ENCODE results near the gene UBLCP1. TPM values are rescaled to one million over a fixed set of nuclear protein-coding genes. Genes with fewer than 3 reads are reported as not detected.

The UBLCP1 gene
- total and polyA plus RNA-seq, 2 of the 8 experiments (the other 6 are each of a cell fraction or from before 2014, with no cell fraction given), result 13.0 to 40.9 TPM

GRCh38 chr5:159313197-159313596 lies 50.1 kb downstream of the UBLCP1 start:
- Histone ChIP-seq H3K9ac (replicated peaks in 1 of 4; ENCODE audit: extremely low read depth in 1 of 4, low read depth in 3 of 4, low read length in 3 of 4) (no peak overlapping the region), H3K4me3 (ENCODE audit: extremely low read depth in 1 of 4, insufficient read depth in 2 of 4, low read depth in 3 of 4, low read length in 4 of 4) (no peak overlapping the region), H2BK20ac (ENCODE audit: low read length) (no peak overlapping the region), H2AK5ac (ENCODE audit: low read depth, low read length) (no peak overlapping the region), H3K27ac (ENCODE audit: low read depth, low read length) (no peak overlapping the region), H4K91ac (replicated peaks; ENCODE audit: insufficient read length, low read length) (no peak overlapping the region), H2BK120ac (replicated peaks; ENCODE audit: low read depth, low read length) (no peak overlapping the region), H3K79me2 (ENCODE audit: control insufficient read depth in 1 of 2, insufficient read depth in 2 of 2, low read length in 2 of 2) (no peaks in the 10 kb centered on the region), H2BK12ac (ENCODE audit: low read depth, low read length) (no peak overlapping the region), H3K56ac (replicated peaks; ENCODE audit: insufficient read length, low read depth, low read length) (no peak overlapping the region), H2BK5ac (ENCODE audit: low read depth, low read length) (no peak overlapping the region), H3K27me3 (replicated peaks in 1 of 4; ENCODE audit: control insufficient read depth in 3 of 4, extremely low read depth in 1 of 4, insufficient read depth in 3 of 4, low read length in 3 of 4) (peaks cover 0 to 14% (median 12%) of the 10 kb centered on the region in 4 experiments; a peak in 5 of 7 replicates), H3K23ac (ENCODE audit: insufficient read length) (no peak overlapping the region), H3K18ac (ENCODE audit: extremely low read depth, low read length) (no peak overlapping the region), H3K4ac (replicated peaks; ENCODE audit: insufficient read length, low read depth, low read length) (no peak overlapping the region), H3K36me3 (ENCODE audit: control insufficient read depth in 2 of 4, insufficient read depth in 4 of 4, low read length in 3 of 4) (no peaks in the 10 kb centered on the region), H4K8ac (ENCODE audit: extremely low read depth, insufficient read depth, low read length) (no peak overlapping the region), H3K14ac (ENCODE audit: insufficient read length) (no peak overlapping the region), H3K4me1 (replicated peaks in 1 of 4; ENCODE audit: control insufficient read depth in 3 of 4, insufficient read depth in 4 of 4, low read length in 3 of 4) (peaks cover 0 to 2% (median under 1%) of the 10 kb centered on the region in 4 experiments; a peak in 3 of 7 replicates), H3K9me3 (ENCODE audit: insufficient read depth in 2 of 2, low read depth in 1 of 2, low read length in 1 of 2) (no peaks in the 10 kb centered on the region), H3K23me2 (ENCODE audit: low read depth, low read length) (no peaks in the 10 kb centered on the region), H4K20me1 (replicated peaks in 1 of 2; ENCODE audit: control insufficient read depth in 1 of 2, insufficient read depth in 2 of 2, low read length in 2 of 2) (no peaks in the 10 kb centered on the region), H3K79me1 (ENCODE audit: low read depth, low read length) (no peaks in the 10 kb centered on the region), H2BK15ac (ENCODE audit: low read length) (no peak overlapping the region), H4K5ac (ENCODE audit: insufficient read length, low read depth, low read length) (no peak overlapping the region), H2AFZ (ENCODE audit: low read length) (no peak overlapping the region), H3K4me2 (ENCODE audit: insufficient read depth in 1 of 2, low read depth in 2 of 2, low read length in 2 of 2) (no peak overlapping the region)
- ChIA-PET POLR2A (ENCODE audit: partially characterized antibody) (no interaction called here), CTCF (ENCODE audit: partially characterized antibody) (interaction anchor here (0.5 to 2.2 kb wide), 3 partner anchors 12 to 1355 kb away, joined by 3 to 8 read pairs (median 3); no protein-coding TSS in a partner anchor)
- FAIRE-seq (no peak), DNase-seq (ENCODE audit: low read depth in 1 of 2, low spot score in 2 of 2) (no peak)
- no peak for TF ChIP-seq GTF2F1 (IDR thresholded peaks at IDR 0.05; ENCODE audit: borderline replicate concordance, low read depth, low read length)
- no peak for TF ChIP-seq EZH2 (IDR thresholded peaks at IDR 0.05; ENCODE audit: low read depth, low read length, severe bottlenecking)
- no peak for TF ChIP-seq BRCA1 (IDR thresholded peaks at IDR 0.05; ENCODE audit: low read depth, low read length)
- no peak for TF ChIP-seq KDM4A (IDR thresholded peaks at IDR 0.05; ENCODE audit: low read depth, low read length, severe bottlenecking)
- TF ChIP-seq GABPA (IDR thresholded peaks at IDR 0.05; ENCODE audit: borderline replicate concordance, insufficient read depth, low read length), result no peak
- TF ChIP-seq KDM5A (IDR thresholded peaks at IDR 0.05; ENCODE audit: low read length), result no peak
- no peak for TF ChIP-seq SAP30 (IDR thresholded peaks at IDR 0.05; ENCODE audit: insufficient read depth, insufficient replicate concordance, low read length)
- 92% methylated on average over 2 of the region's 2 CpGs; no CpG with 5 or more reads in 1 of the 2 experiments for WGBS, 2 experiments (ENCODE audit: extremely low coverage in 1 of 2, insufficient coverage in 1 of 2, insufficient read length in 1 of 2, insufficient replicate concordance in 2 of 2, low coverage in 1 of 2, low lambda C conversion rate in 2 of 2, missing lambda C conversion rate in 1 of 2)

Data from H1 (cell line).